Heart left ventricle (tissue), 13 donors: Measurements from ENCODE around the gene LIMK2.

Experiments
- CTCF ChIP-seq, 12 donors: fragments of 200-600 bp; sonication (generic) in 4 of 12; IDR thresholded peaks; one replicate each; pipeline versions ENCODE4 v1.5.0 to v1.8.0; 2018 to 2022; ENCODE audit warnings: antibody characterized with exemption in 12 of 12, mild to moderate bottlenecking in 5 of 12
- POLR2A ChIP-seq, 2 donors: fragments of 450-650 bp; IDR thresholded peaks; one replicate each; pipeline ENCODE4 v1.6.1; 2017; ENCODE audit warnings: antibody characterized with exemption in 2 of 2, mild to moderate bottlenecking in 2 of 2, moderate library complexity in 2 of 2
- donor health status: ischemic (EF 13 %, LVEDD 7.1; RV severe dilation, severe dysfunction).
- donor health status: DM: no; HTN: yes; CAD: no.
- donor health status: DM: no; HTN: no; CAD: no.
- donor health status: ischemic (EF 25% LVEDD 6.9; RV normal size, moderate dysfunction).
- donor health status: ischemic (EF 25% LVEDD 5.7; RV mildly dilated, moderate dysfunction).
- donor health status: ischemic (EF 35%, LVEDD 5.7; RV mildly dilated, moderate dysfunction).
- donor health status: nonischemic (EF 11% LVEDD 7.7; RV severe dilation, severe dysfunction).
- donor health status: DM: yes; HTN: yes; CAD: no.
- donor health status: PGD.
- donor health status: ischemic (EF 29% LVEDD 5.4; RV normal size, mild dysfunction).
- donor health status: nonischemic (EF 23%, LVEDD 6.1; RV moderate dilation, normal function).

GRCh38 chr22:31286360-31287255, 74.5 kb downstream of the LIMK2 start:
- TF ChIP-seq CTCF (IDR thresholded peaks at IDR 0.05) (no peak), POLR2A (IDR thresholded peaks at IDR 0.05) (no peak)
